GM13977 (cell line): ENCODE data around the gene AAGAB.
"Not testable (repeated sequence)": the region's sequence is repeated elsewhere in the genome, so short reads cannot be mapped to it uniquely, and the experiment has no call there.

Source experiments
- DNase-seq: peaks from one replicate; pipeline ENCODE4 v3.0.0; 2012; ENCODE audit warnings: low spot score
- in situ Hi-C: fragments of 300-500 bp; cut with MboI; formaldehyde crosslinking; loops from one replicate; pipeline ENCODE4 v1.12.0; 2022; ENCODE audit warnings: low sequenced_read_pairs, low pct_unique_long_range_greater_than_20kb, mixed read lengths, inconsistent platforms; ENCODE audit not compliant: unreplicated experiment
- TF ChIP-seq, protein P1 (sequence below): IDR thresholded peaks from 2 replicates; pipeline ENCODE4 v1.5.1; 2012; ENCODE audit warnings: mild to moderate bottlenecking, control low read depth; ENCODE audit not compliant: insufficient read depth; ENCODE audit errors: extremely low read depth, missing control alignments

AAGAB gene

DNA sequence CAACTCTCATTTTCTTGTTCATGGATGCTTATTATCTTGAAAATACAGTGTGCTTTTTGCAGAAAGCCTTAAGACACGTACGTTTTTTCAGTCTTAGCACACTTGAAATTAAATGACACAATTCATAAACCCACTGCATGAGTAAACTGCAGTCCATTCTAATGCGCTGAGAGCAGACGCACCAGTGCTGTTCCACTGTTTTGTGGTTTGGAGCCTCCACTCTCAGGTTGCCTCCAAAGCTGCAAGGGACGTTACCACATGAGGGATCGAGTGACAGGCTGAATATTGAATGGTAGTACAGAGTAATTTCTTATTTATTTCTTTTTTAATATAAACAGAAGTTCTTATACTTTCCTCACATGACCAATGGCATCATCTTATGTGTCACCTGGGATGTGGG, 12.4 kb upstream of the AAGAB start:
- no peak for DNase-seq
- in situ Hi-C loops = no loop called here
- TF ChIP-seq, protein P1, sequence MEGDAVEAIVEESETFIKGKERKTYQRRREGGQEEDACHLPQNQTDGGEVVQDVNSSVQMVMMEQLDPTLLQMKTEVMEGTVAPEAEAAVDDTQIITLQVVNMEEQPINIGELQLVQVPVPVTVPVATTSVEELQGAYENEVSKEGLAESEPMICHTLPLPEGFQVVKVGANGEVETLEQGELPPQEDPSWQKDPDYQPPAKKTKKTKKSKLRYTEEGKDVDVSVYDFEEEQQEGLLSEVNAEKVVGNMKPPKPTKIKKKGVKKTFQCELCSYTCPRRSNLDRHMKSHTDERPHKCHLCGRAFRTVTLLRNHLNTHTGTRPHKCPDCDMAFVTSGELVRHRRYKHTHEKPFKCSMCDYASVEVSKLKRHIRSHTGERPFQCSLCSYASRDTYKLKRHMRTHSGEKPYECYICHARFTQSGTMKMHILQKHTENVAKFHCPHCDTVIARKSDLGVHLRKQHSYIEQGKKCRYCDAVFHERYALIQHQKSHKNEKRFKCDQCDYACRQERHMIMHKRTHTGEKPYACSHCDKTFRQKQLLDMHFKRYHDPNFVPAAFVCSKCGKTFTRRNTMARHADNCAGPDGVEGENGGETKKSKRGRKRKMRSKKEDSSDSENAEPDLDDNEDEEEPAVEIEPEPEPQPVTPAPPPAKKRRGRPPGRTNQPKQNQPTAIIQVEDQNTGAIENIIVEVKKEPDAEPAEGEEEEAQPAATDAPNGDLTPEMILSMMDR = no peak

DNA sequence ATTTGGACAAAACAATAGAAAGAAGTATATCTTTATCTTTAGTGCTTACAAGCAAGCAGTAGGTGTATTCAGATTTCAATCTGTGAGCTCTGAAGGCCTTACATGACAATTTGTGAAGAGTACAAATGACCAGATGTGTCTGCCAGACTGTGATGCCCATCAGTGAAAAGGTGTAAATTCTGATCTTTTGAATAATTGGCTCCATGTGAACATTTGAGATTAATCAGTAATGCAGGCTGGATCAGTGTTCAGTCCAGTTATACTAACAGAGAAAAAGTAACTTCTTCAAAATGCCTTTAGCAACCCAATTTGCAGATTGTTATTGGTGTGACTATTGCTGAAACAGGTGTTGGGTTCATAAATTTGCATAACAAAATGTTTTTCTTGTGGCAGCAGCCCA, 5.3 kb upstream of the AAGAB start:
- in situ Hi-C loops = no loop called here
- TF ChIP-seq, protein P1 = no peak
- no peak for DNase-seq

DNA sequence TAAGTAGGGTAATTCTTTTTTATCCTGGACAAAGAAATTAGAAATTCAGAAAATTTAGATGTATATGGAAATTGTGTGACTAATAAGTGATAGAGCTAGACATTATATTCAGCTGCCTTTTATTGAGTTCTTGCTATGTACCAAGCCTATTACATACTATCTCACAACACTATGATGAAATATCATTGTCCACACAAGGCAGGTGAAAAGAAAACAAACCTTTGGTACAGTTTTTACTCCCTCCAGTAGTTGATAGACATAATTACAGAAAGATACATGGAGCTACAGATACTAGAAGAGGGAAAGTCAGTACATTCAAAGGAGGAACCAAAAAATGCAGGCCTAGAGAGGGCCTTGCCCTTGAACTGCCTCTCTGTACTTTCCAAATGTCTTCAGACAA, 4.9 kb upstream of the AAGAB start:
- in situ Hi-C loops = no loop called here
- TF ChIP-seq, protein P1 = no peak
- DNase-seq = no peak

DNA sequence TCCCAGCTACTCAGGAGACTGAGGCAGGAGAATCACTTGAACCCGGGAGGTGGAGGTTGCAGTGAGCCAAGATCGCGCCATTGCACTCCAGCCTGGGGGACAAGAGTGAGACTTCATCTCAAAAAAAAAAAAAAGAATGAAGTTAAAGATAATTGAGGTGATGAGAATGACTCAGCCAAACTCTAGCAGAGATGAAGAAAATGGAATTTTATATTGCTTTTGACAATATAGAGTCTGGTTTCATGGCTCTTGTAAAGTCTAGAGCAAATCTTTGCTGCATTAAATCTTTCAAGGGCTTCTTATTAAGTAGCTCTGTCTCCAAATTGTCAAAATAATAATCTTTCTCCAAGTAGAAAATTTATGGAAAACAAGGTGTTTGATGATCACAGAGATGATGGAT, 4.0 kb upstream of the AAGAB start:
- not testable (repeated sequence) for DNase-seq

DNA sequence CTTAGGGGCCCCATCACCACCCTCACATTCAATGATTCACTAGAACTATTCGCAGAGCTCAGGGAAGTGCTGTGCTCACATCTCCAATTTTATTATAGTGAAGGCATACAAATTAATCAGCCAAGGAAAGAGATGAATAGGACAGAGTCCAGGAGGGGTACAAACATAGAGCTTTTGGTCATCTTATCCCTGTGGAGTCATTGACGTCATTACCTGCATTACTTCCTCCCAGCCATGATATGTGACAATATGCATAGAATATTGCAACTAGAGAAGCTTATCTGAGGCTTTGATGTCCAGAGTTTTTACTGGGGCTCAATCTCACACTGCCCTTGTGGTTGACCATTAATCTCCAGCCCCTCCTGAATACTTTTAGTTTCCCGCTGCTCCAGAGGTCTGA, 1.6 kb upstream of the AAGAB start:
- no peak for DNase-seq
- in situ Hi-C loops = no loop called here
- TF ChIP-seq, protein P1 = no peak

More for the DNA sequence above, 4.0 kb upstream of the AAGAB start:
- in situ Hi-C loops = not testable (repeated sequence)

DNA sequence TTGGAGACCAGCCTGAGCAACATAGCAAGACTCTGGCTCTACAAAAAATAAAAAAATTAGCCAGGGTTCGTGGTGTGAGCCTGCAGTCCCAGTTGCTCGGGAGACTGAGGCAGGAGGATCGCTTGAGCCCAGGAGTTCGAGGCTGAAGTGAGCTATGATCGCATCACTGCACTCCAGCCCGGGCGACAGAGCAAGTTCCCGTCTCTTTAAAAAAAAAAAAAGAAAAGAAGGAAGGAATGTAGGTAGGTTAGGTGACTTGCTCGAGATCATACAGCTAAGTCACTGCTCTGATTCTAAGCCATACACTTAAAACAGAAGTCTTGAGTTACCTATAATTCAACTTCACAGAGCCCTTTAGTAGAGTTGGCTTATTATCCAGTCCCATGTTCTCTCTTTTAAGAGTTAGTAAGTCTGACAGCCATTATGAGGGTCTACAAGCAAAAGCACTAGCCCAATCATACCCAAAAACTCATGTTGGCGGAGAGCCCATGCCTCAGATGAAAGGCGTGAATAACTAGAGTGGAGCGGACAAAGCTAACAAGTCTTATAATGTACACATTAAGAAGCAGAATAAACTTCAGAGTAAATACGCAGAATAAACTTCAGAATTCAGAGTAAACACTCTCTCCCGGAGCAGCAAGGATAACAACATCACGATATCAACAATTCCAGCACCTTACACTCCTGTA, 768 bp downstream of the AAGAB start:
- in situ Hi-C loops = no loop called here
- TF ChIP-seq, protein P1 = no peak
- no peak for DNase-seq

DNA sequence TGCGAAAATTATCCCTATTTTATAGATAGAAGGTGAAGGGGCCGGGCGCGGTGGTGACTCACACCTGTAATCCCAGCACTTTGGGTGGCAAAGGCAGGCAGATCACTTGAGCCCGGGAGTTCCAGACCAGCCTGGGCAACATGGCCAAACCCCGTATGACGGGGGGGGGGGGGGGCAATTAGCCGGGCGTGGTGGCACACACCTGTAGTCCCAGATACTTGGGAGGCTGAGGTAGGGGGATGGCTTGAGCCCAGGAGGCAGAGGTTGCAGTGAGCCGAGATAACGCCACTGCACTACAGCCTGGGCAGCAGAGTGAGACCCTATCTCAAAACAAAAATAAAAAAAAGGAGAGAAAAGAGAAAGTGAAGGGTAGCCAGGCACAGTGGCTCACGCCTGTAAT, 1.4 kb downstream of the AAGAB start:
- in situ Hi-C loops = no loop called here
- DNase-seq = no peak
- TF ChIP-seq, protein P1 = no peak
